NOMO-1 (cell line): ENCODE data around the gene VPS39.

Experiments
- DNase-seq, 2 experiments: peaks; one replicate each; lab custom pipeline; 2025; ENCODE audit not compliant: unreplicated experiment in 2 of 2; lab: John Stamatoyannopoulos, UW

The VPS39 gene

DNA sequence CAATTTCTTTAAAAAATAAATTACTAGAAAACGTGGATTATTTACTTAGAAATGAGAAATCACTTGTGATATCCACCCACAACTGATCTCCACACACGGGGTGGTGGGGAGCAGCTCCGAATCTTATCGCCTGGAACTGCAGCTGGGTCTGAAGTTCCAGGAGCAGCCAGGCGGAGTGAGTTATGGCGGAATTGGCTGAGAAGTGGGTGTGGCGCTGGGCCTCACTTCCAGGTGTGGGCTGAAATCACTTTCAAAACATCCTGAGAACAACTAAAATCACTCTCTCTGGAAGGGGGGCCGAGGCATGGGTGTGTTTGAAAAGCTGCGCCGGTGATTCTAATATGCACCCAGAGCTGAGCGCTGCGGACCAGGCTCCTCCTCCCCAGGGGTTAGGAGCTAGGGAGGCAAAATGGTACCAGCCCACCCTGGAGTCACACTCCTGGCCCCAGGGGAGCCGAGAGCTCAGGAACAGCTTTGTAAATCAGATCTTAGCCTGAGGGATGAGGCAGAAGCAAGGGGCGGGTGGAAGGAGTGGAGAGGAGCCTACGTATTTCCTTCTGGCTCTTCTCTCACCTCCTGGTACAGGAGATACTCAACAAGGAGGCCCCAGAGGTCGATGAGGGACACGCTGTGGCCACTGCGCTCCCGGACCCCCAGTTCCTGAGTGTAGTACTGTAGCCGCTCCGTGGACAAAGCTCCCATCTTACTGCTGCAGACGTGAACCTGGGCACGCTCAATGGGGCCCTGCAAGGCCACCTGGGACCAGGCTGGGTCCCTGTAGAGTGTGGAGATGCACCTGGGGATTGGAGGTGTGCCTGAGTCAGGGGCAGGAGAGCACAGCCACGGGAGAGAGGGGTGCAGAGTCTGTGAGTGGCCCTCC is 61.3 kb downstream of the VPS39 start:
- DNase-seq: no peak

DNA sequence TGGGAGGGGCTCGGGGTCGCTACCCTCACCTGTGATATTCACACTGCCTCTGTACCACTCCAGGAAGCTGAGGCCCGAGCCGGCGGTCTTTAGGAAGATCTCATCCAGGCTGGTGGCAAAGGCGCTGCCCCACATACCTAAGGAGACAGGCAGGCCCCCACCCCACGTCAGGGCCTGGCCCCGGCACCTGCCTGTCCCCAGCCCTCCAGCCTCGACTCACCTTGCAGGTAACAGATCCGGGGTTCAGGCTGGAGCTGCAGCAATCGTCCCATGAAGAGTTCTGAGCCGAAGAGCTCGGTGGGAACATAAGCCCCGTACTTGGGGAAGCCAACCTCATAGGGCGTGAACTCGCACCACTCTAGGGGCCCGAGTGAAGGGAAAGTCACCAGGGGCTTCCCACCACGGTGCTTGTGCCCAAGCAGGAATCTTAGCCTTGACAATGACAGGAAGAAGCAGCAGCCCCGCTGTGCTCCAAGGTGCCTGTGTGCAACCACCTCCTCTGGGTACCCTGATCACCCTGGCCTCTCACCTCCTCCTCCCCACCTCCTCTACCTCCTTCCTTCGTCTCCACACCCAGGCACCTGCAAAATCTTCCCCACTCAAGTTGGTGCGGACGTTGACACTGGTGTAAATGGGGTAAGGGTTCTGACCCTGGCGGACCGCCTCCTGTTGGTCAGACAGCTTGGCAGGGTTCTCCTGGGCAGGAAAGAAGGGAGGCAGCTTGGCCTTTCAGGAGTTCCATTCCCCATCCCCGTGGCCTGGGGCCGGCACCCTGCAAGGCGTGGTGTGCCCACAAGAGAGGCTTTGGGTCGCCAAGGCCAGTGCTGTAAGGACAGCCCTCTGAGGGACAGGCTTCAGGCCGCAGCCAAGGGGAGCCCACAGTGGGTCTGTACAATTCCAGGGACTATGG is 62.3 kb downstream of the VPS39 start:
- DNase-seq: no peak

DNA sequence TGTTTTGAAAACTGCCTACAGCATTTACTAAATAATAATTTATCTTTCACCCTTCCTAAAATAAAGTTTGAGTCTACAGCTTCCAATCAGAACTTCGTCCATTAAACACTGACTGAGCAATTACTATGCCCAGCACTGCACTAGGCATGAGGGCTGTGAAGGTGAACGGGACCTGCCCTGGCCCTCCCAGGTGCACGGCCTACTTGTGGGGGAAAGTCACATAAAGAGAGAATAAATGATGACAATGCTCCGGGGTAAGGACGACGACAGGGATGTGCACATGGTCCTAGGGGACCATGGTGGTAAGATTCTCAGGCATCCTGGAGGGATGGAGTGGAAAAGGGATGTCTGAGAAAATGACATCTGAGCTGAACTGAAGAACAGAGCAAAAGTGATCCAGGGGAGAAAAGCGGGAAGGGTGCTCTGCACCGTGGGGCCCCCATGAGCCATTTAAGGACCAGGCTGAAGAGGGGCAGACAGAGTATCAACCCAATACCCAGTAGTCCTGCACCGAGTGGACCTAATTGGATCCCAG is 63.2 kb downstream of the VPS39 start:
- no peak for DNase-seq

DNA sequence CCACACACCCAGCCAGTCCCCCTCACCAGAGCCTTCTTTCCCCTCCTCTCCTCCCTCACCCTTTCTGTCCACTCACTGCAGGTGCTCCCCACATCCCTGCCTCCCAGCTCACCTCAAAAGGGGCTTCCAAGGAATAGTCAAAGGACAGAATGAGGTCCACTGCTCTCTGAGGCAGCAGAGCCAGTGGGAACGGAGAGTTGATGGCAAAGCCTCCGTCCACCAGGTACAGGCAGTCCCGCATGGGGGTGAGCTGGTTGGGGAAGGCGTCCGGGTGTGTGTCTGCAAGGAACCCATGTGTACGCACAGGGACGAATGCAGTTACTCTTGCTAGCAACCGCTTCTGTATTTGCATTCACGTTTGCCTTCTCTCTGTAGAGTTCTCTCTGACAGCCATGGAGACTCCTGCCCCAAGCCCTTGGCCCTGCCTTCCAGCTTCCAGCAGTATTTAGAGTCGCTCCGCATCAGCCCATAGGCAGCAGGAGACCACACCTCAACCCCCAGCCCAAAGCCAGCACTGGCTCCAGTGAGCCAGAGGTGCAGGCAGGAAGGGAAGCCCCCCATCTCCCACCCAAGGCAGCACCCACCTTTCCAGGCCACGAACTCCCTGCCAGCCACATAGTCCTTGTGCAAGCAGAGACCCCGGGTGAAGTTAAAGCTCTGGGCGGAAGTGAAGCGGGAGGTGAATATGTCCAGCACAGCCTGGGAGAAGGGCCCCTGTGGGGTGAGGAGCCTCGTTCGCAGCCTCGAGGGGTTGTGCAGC is 64.1 kb downstream of the VPS39 start:
- DNase-seq: no peak

DNA sequence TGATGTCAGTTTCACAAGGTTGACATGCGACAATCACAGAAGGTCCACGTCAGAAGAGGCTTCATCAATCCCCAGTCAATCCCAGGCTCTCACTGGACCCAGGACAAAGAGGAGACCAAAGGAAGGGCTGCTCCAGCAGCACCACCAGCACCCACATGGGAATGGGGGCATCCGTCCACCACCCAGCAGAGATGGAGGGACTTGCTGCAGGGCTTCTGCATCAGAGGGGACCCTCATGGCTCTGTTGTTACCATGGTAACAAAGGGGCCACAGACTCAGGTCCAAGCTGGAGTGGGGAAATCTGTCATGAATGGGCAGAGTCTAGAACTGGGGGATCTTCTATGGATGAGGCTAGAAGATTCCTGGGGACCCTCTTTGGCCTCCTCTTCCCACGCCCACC is 64.7 kb downstream of the VPS39 start:
- DNase-seq: no peak

DNA sequence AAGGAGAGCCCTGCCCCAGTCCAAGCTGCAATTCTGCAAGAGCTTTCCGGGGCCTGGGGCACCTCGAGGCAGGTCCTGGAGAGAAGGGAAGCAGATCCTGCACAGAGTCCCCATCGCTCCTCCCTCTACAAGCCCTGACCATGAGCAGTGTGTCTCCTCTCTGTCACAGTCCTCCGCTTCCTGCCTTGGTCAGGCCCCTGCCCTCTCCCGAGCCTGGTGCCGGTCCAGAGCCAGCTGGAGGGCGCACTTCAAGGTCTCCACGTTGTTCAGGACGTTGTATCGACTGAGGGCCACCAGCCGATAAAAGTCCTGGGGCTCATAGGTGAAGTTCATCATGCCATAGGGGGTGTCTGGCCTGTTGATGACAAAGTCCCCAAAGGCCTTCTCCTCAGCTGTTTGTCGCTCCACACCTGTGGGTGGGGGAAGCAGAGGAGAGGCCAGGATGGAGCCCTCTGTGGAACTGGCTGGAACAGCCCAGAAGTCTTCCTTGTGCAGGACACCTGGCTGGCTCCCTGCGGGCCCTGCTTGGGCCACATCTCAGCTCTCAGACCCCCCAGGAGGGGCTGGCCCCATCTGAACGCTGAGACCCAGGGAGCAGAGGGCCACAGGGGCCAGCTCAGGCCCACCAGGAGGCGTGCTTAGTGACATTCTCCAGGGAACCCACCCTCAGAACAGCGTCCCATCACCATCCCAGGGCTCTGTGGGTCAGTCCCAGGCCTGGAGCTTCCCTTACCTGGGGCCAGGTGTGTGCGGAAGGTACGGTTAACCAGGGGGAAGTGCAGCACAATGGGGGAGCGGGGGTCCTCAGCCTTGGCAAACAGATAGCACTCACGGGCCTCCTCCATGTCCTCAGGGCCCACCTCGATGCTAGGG is 66.1 kb downstream of the VPS39 start:
- DNase-seq: no peak

DNA sequence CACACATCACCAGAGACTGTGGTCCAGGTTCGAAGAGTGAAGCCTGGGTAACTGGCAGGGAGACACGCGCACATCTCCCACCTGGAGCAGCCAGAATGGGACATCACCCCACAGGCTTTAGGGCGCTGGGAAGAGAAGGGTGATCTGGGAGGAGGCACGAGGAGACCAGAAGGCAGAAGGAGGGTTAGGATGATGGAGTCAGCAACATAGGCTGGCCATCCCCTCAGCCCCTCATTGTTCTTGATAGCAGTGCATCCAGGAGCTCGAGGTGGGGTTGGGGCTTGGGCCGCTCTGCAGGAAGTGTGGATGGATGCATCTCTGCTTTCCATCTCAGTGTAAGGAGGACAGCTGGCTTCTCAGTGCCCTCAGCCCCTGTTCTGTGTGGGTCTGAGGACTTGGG is 66.9 kb downstream of the VPS39 start:
- no peak for DNase-seq

DNA sequence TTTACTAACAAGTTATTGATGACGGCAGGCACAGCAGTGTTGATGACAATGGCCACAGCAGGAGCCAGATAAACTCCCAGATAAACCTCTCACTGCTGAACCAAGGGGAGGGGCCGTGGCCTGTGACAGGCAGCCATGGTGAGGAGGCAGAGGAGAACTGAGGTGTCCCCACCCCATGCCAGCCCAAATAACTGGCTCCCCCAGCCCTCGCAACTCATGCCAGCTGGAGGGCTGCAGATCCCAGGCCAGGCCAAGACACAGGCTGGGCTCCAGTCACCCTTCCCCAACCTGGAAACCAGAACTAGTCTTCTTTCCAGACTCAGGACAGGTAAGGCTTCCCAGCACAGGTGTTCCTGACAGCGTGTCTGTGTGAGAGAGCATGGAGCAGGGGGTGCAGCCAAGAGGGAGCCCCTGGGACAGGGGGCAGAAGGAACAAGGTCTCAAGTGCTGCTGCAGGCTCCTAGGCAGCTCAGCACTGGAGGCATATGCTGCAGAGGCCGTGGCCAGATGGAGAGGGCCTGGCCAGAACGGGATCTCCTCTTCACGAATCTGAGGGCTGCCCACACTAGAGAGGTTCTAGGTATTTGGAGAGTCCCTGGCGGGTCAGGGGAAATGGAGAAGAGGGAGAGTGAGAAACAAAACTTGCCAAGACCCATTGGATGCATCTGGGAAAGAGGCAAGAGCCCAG is 67.6 kb downstream of the VPS39 start:
- DNase-seq: no peak

DNA sequence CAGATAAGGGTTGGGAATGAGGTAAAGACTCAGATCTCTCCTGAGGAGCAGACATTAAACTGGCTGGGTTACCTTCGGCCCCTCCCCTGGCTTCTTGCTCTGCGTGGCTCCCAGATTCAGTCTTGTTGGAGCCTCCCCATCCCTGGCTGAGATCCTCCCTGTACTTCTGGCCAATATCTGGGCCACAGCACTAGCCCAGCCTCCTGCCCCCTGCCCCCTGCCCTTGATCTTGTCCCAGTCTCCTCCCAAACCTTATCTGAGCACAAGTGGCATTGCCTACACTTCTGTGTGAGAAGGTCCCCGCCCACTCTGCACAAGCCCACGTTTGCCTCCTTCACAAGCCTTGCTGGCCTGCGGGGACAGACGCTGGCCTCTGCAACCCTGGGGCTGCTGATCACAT is 68.5 kb downstream of the VPS39 start:
- no peak for DNase-seq

DNA sequence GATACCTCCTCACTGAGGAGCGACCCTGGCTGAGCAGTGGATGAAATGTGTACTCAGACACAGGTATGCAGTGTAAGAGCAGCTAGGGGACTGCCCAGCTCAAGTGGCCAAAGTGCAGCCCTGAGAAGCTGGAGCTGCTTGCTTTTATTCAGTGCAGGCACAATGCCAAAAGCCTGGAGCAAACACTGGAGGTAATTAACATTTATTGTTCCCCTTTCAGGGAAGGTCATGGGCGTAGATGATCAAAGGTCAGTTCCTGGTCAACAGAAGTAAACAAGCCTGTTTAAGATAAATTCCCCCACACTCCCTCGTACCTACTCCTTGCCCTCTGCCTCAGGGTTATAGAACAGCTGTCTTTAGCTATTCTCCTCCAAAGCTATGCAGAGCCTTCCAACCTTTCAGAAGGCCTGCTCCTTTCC is 69.1 kb downstream of the VPS39 start:
- peak in 1 of 2 experiments; percentile 27 for DNase-seq

DNA sequence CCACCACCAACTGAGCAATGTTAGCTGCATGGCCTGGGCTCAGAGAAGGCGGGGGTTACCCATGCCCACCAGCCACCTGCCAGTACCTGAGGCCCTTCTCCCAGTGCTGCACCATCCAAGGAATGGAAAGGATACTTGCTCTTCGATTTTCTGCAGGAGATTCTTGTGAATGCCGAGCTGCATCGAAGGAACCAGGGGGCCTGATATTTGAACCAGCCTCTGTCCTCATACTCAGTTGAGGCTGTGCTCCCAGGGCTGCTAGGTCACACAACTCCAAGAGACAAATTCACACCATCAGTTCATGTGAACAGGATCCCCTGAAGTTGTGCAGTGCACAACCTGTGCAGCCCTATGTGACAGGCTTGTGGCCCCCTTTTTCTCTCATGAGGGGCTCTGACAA is 69.7 kb downstream of the VPS39 start:
- no peak for DNase-seq

DNA sequence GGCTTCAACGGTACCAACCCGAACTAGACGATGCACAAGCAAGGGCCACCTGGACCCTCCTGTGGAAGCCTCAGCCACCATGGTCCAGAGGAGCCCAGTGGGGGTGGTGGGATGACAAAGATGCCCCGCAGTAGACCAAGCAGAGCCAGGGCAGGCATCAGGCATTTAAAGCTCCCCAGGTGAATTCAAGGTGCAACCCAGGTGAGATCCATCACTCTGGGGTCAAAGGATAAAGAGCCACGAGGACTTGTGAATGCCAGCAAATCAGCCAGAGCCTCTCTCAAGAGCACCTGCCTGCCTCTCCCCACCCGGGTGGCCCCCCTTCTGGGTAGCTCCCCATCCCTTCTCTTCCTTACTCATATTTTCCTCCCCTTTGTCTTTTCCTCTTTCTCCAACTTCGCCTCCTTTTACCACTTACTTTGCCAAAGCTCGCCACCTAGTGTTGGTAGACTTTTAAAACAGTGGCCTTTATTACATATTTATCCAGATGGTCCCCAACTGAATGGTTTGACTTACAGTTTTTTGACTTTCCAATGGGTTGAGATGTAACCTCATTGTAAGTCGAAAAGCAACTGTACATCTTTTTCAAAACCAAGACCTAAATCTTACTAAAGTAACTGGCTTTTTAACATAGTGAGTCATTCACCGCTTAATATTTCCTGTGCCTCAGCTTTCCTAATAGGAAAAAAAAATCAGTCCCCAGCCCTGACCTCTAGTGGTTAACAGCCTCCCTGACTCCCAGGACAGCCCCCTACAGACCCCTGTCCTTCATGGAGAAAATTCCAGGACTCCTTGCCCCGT is 70.4 kb downstream of the VPS39 start:
- DNase-seq: peak; percentile 16 to 54

DNA sequence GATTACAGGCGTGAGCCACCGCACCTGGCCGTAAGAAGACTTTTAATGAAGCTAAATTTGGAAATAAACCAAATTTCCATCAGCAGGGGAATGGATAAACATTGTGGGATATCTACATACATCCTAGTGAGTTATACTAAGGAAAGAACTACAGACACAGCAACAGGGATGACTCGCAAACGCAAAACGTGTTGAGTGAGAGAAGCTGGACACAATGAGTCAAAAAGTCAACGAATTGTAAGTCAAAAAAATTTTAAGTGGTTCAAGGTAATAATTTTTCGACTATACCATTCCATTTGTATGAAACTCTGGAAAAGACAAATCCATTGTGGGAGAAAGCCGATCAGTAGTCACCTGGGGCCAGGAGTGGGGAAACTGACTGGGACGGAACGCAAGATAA is 71.6 kb downstream of the VPS39 start:
- DNase-seq: no peak

DNA sequence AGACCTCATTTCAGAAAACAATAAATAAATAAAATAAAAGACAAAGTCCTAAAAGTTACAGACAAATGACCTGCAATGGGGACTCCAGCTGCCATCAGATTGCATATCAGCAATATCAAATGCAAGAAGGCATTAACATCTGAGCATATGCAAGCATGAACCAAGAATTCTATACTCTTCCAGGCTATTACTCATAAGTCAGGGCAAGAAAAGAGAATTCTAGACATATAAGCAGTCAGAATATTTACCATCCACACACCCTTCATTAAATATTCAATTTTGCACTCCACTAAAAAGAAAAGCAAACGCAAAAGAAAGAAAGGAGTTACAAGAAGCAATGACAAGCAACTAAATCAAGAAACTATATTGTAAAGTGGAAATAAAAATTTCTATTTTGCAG is 72.8 kb downstream of the VPS39 start:
- DNase-seq: no peak

DNA sequence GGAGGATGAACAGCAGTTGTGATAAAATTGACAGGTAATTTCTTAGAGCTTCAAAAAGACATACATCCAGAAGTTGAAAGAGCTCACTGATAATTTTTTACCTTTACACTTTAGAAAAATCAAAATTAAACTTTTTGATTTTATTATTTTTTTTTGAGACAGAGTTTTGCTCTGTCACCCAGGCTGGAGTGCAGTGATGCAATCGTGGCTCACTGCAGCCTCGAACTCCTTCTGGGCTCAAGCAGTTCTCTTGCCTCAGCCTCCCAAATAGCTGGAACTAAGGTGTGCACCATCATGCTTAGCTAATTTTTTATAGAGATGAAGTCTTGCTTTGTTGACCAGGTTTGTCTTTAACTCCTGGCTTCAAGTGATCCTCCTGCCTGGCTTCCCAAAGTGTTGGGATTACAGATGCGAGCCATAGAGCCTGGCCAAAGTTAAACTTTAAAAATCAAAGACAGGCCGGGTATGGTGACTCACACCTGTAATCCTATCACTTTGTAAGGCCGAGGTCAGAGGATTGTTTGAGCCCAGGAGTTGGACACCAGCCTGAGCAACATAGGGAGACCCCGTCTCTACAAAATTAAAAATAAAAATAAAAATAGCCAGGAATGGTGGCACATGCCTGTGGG is 73.4 kb downstream of the VPS39 start:
- DNase-seq: no peak

DNA sequence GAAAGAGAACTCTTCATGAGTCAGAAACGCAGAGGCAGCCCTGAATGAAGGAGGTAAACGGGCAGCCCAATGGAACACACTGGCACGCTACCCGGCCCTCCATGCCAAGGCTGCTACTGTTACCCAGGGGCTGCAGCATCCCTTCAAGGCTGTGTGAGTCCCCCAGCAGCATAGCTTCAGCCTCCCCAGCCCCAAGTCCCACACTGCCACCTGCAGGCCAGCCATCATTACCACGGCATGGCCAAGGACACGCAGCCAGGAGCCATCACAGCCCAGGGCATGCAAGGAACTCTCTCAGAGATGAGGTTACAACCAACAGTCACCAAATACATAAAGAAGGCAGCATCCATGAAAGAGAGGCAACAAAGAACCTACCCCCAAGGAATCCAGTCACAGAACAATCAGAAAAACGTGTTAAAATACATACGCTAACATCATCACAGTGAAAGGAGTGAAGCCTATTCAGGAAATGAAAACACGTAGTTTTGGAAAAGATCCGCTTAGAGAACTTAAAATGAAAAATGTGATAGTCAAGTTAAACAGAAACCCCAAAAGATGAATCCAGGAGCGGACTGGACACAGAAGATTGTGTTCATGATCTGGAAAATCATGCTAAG is 74.1 kb downstream of the VPS39 start:
- DNase-seq: peak; percentile 61 to 89

DNA sequence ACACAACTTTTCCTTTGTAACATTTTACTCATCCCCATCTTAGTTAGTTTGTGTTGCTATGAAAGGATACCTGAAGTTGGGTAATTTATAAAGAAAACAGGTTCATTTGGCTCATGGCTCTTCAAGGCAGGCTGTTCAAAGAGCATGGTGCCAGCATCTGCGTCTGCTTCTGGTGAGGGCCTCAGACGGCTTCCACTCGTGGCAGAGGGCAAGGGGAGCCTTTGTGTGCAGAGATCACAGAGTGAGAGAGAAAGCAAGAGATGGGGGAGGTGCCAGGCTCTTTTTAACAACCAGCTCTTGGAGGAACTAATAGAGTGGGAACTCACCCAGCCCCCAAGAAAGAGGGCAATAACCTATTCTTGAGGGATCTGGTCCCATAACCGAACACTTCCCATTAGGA is 74.7 kb downstream of the VPS39 start:
- DNase-seq: no peak
